HCT116 (cell line): ENCODE data around the gene COL7A1.

Experiments used
- CEBPB ChIP-seq: IDR thresholded peaks from 2 replicates; pipeline ENCODE4 v1.6.1; 2012; ENCODE audit warnings: low read depth
- EGR1 ChIP-seq: IDR thresholded peaks from 2 replicates; pipeline ENCODE4 v1.6.1; 2012; ENCODE audit warnings: low read depth
- POLR2A ChIP-seq: IDR thresholded peaks from 2 replicates; pipeline ENCODE4 v1.7.0; 2011; ENCODE audit warnings: borderline replicate concordance; ENCODE audit not compliant: insufficient read depth, insufficient read length; ENCODE audit errors: extremely low read depth
- TF ChIP-seq, protein P1 (sequence below), 3 experiments: fragments of 200-600 bp in 1 of 3; sonication (generic) in 1 of 3; IDR thresholded peaks in 2 of 3; conservative IDR thresholded peaks in 1 of 3; 2 replicates each; pipeline ENCODE4 v1.5.1; 2012 to 2017; ENCODE audit warnings: low read depth in 2 of 3, low read length in 2 of 3, antibody characterized with exemption in 1 of 3, borderline replicate concordance in 1 of 3, control low read depth in 1 of 3, mild to moderate bottlenecking in 1 of 3, mixed read lengths in 1 of 3, mixed run types in 1 of 3, moderate library complexity in 1 of 3; ENCODE audit not compliant: insufficient read depth in 1 of 3
- TF ChIP-seq, protein P2 (sequence below): IDR thresholded peaks from 2 replicates; pipeline ENCODE4 v1.6.1; 2012; ENCODE audit warnings: low read depth
- TF ChIP-seq, protein P3 (sequence below): IDR thresholded peaks from 2 replicates; pipeline ENCODE4 v1.6.1; 2012

- TF ChIP-seq, protein P1, sequence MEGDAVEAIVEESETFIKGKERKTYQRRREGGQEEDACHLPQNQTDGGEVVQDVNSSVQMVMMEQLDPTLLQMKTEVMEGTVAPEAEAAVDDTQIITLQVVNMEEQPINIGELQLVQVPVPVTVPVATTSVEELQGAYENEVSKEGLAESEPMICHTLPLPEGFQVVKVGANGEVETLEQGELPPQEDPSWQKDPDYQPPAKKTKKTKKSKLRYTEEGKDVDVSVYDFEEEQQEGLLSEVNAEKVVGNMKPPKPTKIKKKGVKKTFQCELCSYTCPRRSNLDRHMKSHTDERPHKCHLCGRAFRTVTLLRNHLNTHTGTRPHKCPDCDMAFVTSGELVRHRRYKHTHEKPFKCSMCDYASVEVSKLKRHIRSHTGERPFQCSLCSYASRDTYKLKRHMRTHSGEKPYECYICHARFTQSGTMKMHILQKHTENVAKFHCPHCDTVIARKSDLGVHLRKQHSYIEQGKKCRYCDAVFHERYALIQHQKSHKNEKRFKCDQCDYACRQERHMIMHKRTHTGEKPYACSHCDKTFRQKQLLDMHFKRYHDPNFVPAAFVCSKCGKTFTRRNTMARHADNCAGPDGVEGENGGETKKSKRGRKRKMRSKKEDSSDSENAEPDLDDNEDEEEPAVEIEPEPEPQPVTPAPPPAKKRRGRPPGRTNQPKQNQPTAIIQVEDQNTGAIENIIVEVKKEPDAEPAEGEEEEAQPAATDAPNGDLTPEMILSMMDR (IDR thresholded peaks at IDR 0.05 in 2 of 3, conservative IDR thresholded peaks at IDR 0.05 in 1 of 3; ENCODE audit: borderline replicate concordance in 1 of 3, insufficient read depth in 1 of 3, low read depth in 2 of 3, low read length in 2 of 3) = no peak
- TF ChIP-seq, protein P2, sequence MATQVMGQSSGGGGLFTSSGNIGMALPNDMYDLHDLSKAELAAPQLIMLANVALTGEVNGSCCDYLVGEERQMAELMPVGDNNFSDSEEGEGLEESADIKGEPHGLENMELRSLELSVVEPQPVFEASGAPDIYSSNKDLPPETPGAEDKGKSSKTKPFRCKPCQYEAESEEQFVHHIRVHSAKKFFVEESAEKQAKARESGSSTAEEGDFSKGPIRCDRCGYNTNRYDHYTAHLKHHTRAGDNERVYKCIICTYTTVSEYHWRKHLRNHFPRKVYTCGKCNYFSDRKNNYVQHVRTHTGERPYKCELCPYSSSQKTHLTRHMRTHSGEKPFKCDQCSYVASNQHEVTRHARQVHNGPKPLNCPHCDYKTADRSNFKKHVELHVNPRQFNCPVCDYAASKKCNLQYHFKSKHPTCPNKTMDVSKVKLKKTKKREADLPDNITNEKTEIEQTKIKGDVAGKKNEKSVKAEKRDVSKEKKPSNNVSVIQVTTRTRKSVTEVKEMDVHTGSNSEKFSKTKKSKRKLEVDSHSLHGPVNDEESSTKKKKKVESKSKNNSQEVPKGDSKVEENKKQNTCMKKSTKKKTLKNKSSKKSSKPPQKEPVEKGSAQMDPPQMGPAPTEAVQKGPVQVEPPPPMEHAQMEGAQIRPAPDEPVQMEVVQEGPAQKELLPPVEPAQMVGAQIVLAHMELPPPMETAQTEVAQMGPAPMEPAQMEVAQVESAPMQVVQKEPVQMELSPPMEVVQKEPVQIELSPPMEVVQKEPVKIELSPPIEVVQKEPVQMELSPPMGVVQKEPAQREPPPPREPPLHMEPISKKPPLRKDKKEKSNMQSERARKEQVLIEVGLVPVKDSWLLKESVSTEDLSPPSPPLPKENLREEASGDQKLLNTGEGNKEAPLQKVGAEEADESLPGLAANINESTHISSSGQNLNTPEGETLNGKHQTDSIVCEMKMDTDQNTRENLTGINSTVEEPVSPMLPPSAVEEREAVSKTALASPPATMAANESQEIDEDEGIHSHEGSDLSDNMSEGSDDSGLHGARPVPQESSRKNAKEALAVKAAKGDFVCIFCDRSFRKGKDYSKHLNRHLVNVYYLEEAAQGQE = no peak
- TF ChIP-seq POLR2A (no peak), EGR1 (no peak), CEBPB (no peak)
- TF ChIP-seq, protein P3, sequence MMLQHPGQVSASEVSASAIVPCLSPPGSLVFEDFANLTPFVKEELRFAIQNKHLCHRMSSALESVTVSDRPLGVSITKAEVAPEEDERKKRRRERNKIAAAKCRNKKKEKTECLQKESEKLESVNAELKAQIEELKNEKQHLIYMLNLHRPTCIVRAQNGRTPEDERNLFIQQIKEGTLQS = no peak
These were observed 29.6 kb upstream of the COL7A1 start for GRCh38 chr3:48624767-48625166.
